IMR-90 (cell line): Measurements from ENCODE around the gene MPP2. TPM values are rescaled to one million over a fixed set of nuclear protein-coding genes. Genes with fewer than 3 reads are reported as not detected.

Experiments used
- ATAC-seq: fragments of 200-7000 bp; cut with Tn5 transposase; 2 replicates; pipeline ENCODE4 v1.9.1; 2020; ENCODE audit warnings: low read depth, mild to moderate bottlenecking, moderate library complexity
- BruUV-seq: library from RNA; stranded (reverse); fragments of 400-500 nt; replicated peaks from 2 replicates; lab custom pipeline; 2021; lab: Mats Ljungman, UMichigan
- CTCF ChIA-PET: fragments of 300-600 bp; formaldehyde crosslinking; extraction: SDS; loops from one replicate; lab custom pipeline; 2021; ENCODE audit warnings: antibody characterized with exemption; lab: Yijun Ruan, JAX
- POLR2A ChIA-PET: fragments of 300-600 bp; sonication (Branson Sonifier 250); formaldehyde crosslinking; loops from one replicate; lab custom pipeline; 2022; ENCODE audit warnings: antibody characterized with exemption; ENCODE audit not compliant: unreplicated experiment; lab: Charles Lee
- DNase-seq: peaks from one replicate; pipeline ENCODE4 v3.0.0; 2013
- H2AFZ ChIP-seq: replicated peaks from 2 replicates; pipeline ENCODE3; 2013; ENCODE audit warnings: low read length, mild to moderate bottlenecking; ENCODE audit not compliant: poor library complexity
- H2AK5ac ChIP-seq: 2 replicates; pipeline ENCODE4 v1.6.1; 2013; ENCODE audit warnings: low read depth, low read length, inconsistent platforms
- H2AK9ac ChIP-seq: replicated peaks from 2 replicates; pipeline ENCODE3; 2013; ENCODE audit warnings: mild to moderate bottlenecking, low read depth, low read length, moderate library complexity; ENCODE audit not compliant: poor library complexity
- H2BK120ac ChIP-seq: 2 replicates; pipeline ENCODE4 v1.6.1; 2013; ENCODE audit warnings: low read depth, low read length, inconsistent platforms
- H2BK15ac ChIP-seq: 3 replicates; pipeline ENCODE4 v1.6.1; 2013; ENCODE audit warnings: low read depth, low read length, inconsistent platforms
- H2BK20ac ChIP-seq: 2 replicates; pipeline ENCODE4 v1.6.1; 2013; ENCODE audit warnings: low read depth, mild to moderate bottlenecking, inconsistent platforms, low read length, moderate library complexity
- H2BK5ac ChIP-seq: 2 replicates; pipeline ENCODE4 v1.6.1; 2013; ENCODE audit warnings: mild to moderate bottlenecking, low read depth, low read length, inconsistent platforms; ENCODE audit not compliant: poor library complexity, severe bottlenecking
- H3K14ac ChIP-seq: replicated peaks from 2 replicates; pipeline ENCODE4 v1.6.1; 2013; ENCODE audit warnings: low read depth, low read length, inconsistent platforms
- H3K18ac ChIP-seq: 2 replicates; pipeline ENCODE4 v1.6.1; 2013; ENCODE audit warnings: low read depth, low read length, control low read depth
- H3K23ac ChIP-seq: 2 replicates; pipeline ENCODE4 v1.6.1; 2013; ENCODE audit warnings: low read depth, low read length, inconsistent platforms
- H3K27ac ChIP-seq: 2 replicates; pipeline ENCODE4 v1.5.1; 2013; ENCODE audit warnings: mild to moderate bottlenecking, control low read depth, low read length; ENCODE audit not compliant: insufficient read depth
- H3K27me3 ChIP-seq: 2 replicates; pipeline ENCODE4 v1.6.1; 2013; ENCODE audit warnings: low read length; ENCODE audit not compliant: control insufficient read depth, insufficient read depth
- H3K36me3 ChIP-seq: 2 replicates; pipeline ENCODE4 v1.6.1; 2013; ENCODE audit warnings: low read length, mixed read lengths; ENCODE audit not compliant: control insufficient read depth, insufficient read depth
- H3K4ac ChIP-seq: 2 replicates; pipeline ENCODE4 v1.6.1; 2013; ENCODE audit warnings: low read depth, low read length, inconsistent platforms
- H3K4me1 ChIP-seq: 2 replicates; pipeline ENCODE4 v1.6.1; 2013; ENCODE audit warnings: low read length, mixed read lengths; ENCODE audit not compliant: control insufficient read depth, insufficient read depth
- H3K4me2 ChIP-seq: 2 replicates; pipeline ENCODE4 v1.6.1; 2013; ENCODE audit warnings: low read depth, mild to moderate bottlenecking, control low read depth, low read length, moderate library complexity
- H3K4me3 ChIP-seq: 2 replicates; pipeline ENCODE4 v1.5.1; 2013; ENCODE audit warnings: low read depth, mild to moderate bottlenecking, control low read depth, low read length, moderate library complexity; ENCODE audit not compliant: insufficient read depth
- H3K56ac ChIP-seq: 2 replicates; pipeline ENCODE4 v1.6.1; 2013; ENCODE audit warnings: low read length, inconsistent platforms; ENCODE audit not compliant: insufficient read depth; ENCODE audit errors: extremely low read depth
- H3K79me1 ChIP-seq, 2 experiments: 2 replicates each; pipeline ENCODE4 v1.6.1; 2013; ENCODE audit warnings: low read length in 2 of 2, inconsistent platforms in 1 of 2, low read depth in 1 of 2
- H3K9ac ChIP-seq: 2 replicates; pipeline ENCODE4 v1.6.1; 2013; ENCODE audit warnings: low read depth, low read length, control low read depth
- H3K9me1 ChIP-seq: 2 replicates; pipeline ENCODE4 v1.6.1; 2013; ENCODE audit warnings: low read length, inconsistent platforms; ENCODE audit not compliant: insufficient read depth
- H3K9me3 ChIP-seq: 2 replicates; pipeline ENCODE4 v1.6.1; 2013; ENCODE audit warnings: low read length; ENCODE audit not compliant: control insufficient read depth, insufficient read depth
- H4K20me1 ChIP-seq: 2 replicates; pipeline ENCODE4 v1.6.1; 2013; ENCODE audit warnings: low read length, inconsistent platforms; ENCODE audit not compliant: insufficient read depth
- H4K5ac ChIP-seq: 2 replicates; pipeline ENCODE4 v1.6.1; 2013; ENCODE audit warnings: mild to moderate bottlenecking, low read depth, low read length, control low read depth
- H4K8ac ChIP-seq, 2 experiments: 2 replicates each; pipeline ENCODE4 v1.6.1; 2013; ENCODE audit warnings: low read depth in 2 of 2, low read length in 2 of 2, control low read depth in 1 of 2, inconsistent platforms in 1 of 2
- H4K91ac ChIP-seq: 2 replicates; pipeline ENCODE4 v1.6.1; 2013; ENCODE audit warnings: low read depth, low read length, inconsistent platforms; ENCODE audit not compliant: insufficient read depth
- BHLHE40 ChIP-seq: fragments of 150-350 bp; IDR thresholded peaks from 2 replicates; pipeline ENCODE4 v1.6.1; 2016; ENCODE audit warnings: mild to moderate bottlenecking, low read depth, low read length
- CEBPB ChIP-seq: IDR thresholded peaks from 2 replicates; pipeline ENCODE4 v1.6.1; 2012; ENCODE audit warnings: low read depth, low read length, improper control_type of control experiment
- CHD1 ChIP-seq: IDR thresholded peaks from 2 replicates; pipeline ENCODE4 v1.6.1; 2012; ENCODE audit warnings: low read depth, low read length, improper control_type of control experiment
- CTCF ChIP-seq: conservative IDR thresholded peaks from 2 replicates; pipeline ENCODE4 v1.5.1; 2012; ENCODE audit warnings: mild to moderate bottlenecking, low read depth, low read length, improper control_type of control experiment
- ELK1 ChIP-seq: fragments of 150-350 bp; IDR thresholded peaks from 2 replicates; pipeline ENCODE4 v1.6.1; 2016; ENCODE audit warnings: low read depth, mild to moderate bottlenecking, low read length, moderate library complexity, borderline replicate concordance
- FOS ChIP-seq: fragments of 150-350 bp; IDR thresholded peaks from 2 replicates; pipeline ENCODE4 v1.6.1; 2016; ENCODE audit warnings: low read depth, low read length
- MAFK ChIP-seq: IDR thresholded peaks from 2 replicates; pipeline ENCODE4 v1.6.1; 2012; ENCODE audit warnings: low read depth, low read length, improper control_type of control experiment
- MAZ ChIP-seq: IDR thresholded peaks from 2 replicates; pipeline ENCODE4 v1.6.1; 2012; ENCODE audit warnings: low read depth, mild to moderate bottlenecking, low read length, improper control_type of control experiment, moderate library complexity, borderline replicate concordance
- MXI1 ChIP-seq: IDR thresholded peaks from 2 replicates; pipeline ENCODE4 v1.6.1; 2012; ENCODE audit warnings: low read depth, mild to moderate bottlenecking, low read length, moderate library complexity, borderline replicate concordance
- NFE2L2 ChIP-seq: fragments of 150-350 bp; IDR thresholded peaks from 2 replicates; pipeline ENCODE4 v1.6.1; 2016; ENCODE audit warnings: low read depth, mild to moderate bottlenecking, low read length
- POLR2A ChIP-seq: IDR thresholded peaks from 2 replicates; pipeline ENCODE4 v1.6.1; 2012; ENCODE audit warnings: mild to moderate bottlenecking, low read depth, low read length
- RAD21 ChIP-seq: IDR thresholded peaks from 2 replicates; pipeline ENCODE4 v1.6.1; 2012; ENCODE audit warnings: low read length, improper control_type of control experiment
- RCOR1 ChIP-seq: IDR thresholded peaks from 2 replicates; pipeline ENCODE4 v1.6.1; 2012; ENCODE audit warnings: mild to moderate bottlenecking, low read length, improper control_type of control experiment; ENCODE audit not compliant: insufficient replicate concordance
- RFX5 ChIP-seq: IDR thresholded peaks from 2 replicates; pipeline ENCODE4 v1.8.0; 2012; ENCODE audit warnings: low read depth, mild to moderate bottlenecking, low read length, moderate library complexity
- SMC3 ChIP-seq: fragments of 150-350 bp; IDR thresholded peaks from 2 replicates; pipeline ENCODE4 v1.6.1; 2016; ENCODE audit warnings: low read depth, mild to moderate bottlenecking, antibody characterized with exemption, low read length, moderate library complexity
- WGBS, 2 experiments: methylation state at CpG; one replicate each; pipeline versions ENCODE4 v1.1.5 to v1.1.7; 2013; ENCODE audit warnings: missing lambda C conversion rate in 2 of 2; ENCODE audit not compliant: insufficient read length in 1 of 2; ENCODE audit errors: extremely low coverage in 2 of 2; 5-methylcytosine and 5-hydroxymethylcytosine counted together
- dilution Hi-C: fragments of 300-500 bp; cut with HindIII; formaldehyde crosslinking; loops from one replicate; pipeline ENCODE4 v1.14.3; 2018; ENCODE audit warnings: low sequenced_read_pairs; ENCODE audit not compliant: unreplicated experiment
- in situ Hi-C: fragments of 300-500 bp; cut with MboI; formaldehyde crosslinking; loops from 3 replicates; pipeline ENCODE4 v1.14.3; 2019; ENCODE audit warnings: low sequenced_read_pairs, inconsistent platforms, mixed read lengths
- intact Hi-C: fragments of 100-400 bp; cut with micrococcal nuclease; formaldehyde crosslinking; loops from 2 replicates; pipeline ENCODE4 v1.10.0; 2022
- polyA plus RNA-seq, 3 experiments: library from polyadenylated mRNA; depleted of rRNA; stranded (reverse); fragments of >200 nt; gene quantifications; 2 replicates each; pipeline ENCODE4 v1.2.3, GENCODE V29; 2012; ENCODE audit warnings: low replicate concordance in 1 of 3
- total RNA-seq: library from RNA; depleted of rRNA; stranded (reverse); fragments of >200 nt; gene quantifications from 2 replicates; pipeline ENCODE4 v1.2.3, GENCODE V29; 2012
- TF ChIP-seq, protein P1 (sequence below): fragments of 150-350 bp; IDR thresholded peaks from 2 replicates; pipeline ENCODE4 v1.6.1; 2017; ENCODE audit warnings: mild to moderate bottlenecking, antibody characterized with exemption, low read length, low read depth

MPP2 gene
- total and polyA plus RNA-seq, 2 of the 4 experiments (the other 2 are of a cell fraction) = 3.2 to 3.8 TPM

DNA sequence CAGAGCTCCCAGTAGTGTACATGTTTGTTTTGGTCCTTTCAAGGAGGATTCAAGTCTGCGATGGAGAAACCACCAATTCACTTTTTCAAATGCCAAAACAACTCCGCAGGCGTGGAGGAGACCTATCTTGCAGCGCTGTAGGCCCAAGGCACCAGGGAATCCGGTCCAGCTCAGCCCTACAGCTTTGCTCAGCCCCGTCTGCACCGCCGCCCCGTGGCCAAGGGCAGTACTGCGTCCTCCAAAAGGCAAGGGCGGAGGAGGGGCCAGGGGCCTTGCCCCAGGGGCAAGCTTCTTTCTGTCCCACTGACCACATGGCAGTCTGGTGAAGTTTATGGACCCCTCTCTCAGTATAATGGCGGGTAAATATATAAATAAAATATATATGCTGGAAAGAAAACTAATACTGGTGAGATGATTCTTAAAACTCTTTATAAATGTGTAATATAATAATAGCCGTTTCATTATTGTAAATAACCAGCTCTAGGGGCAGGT lies 61.1 kb downstream of the MPP2 start:
- no peak overlapping the region for H3K18ac ChIP-seq
- H3K9me1 ChIP-seq = no peaks in the 10 kb centered on the region
- no peaks in the 10 kb centered on the region for H3K36me3 ChIP-seq
- BruUV-seq = no TSS peak
- ChIA-PET POLR2A (no interaction called here), CTCF (interaction anchor here (0.6 to 1.5 kb wide), 12 partner anchors 10 to 362 kb away, joined by 3 to 21 read pairs (median 3); partner anchors contain the start of genes DHX8 and DUSP3)
- no peak overlapping the region for H3K4me2 ChIP-seq
- H3K27me3 ChIP-seq = peaks cover 26% of the 10 kb centered on the region
- intact Hi-C loops (loop anchor here (1.0 to 5.0 kb wide), 3 partner anchors 64 to 152 kb away; partner anchors contain the start of gene CFAP97D1), dilution Hi-C loops (no loop called here), in situ Hi-C loops (no loop called here)
- H3K14ac ChIP-seq = no peak overlapping the region
- no peaks in the 10 kb centered on the region for H4K20me1 ChIP-seq
- H3K79me1 ChIP-seq = no peaks in the 10 kb centered on the region
- H4K91ac ChIP-seq = no peak overlapping the region
- H3K4me3 ChIP-seq = no peak overlapping the region
- no peaks in the 10 kb centered on the region for H3K4me1 ChIP-seq
- no peak overlapping the region for H4K5ac ChIP-seq
- no peak overlapping the region for H3K4ac ChIP-seq
- peak; percentile 100 for ATAC-seq
- WGBS, 2 experiments = 25% methylated on average over 2 of the region's 13 CpGs; no CpG with 5 or more reads in 1 of the 2 experiments
- no peak overlapping the region for H2BK5ac ChIP-seq
- H2BK15ac ChIP-seq = no peak overlapping the region
- H3K9me3 ChIP-seq = no peaks in the 10 kb centered on the region
- no peak overlapping the region for H2AK9ac ChIP-seq
- H2AFZ ChIP-seq = peak overlapping the region; percentile 15
- no peak overlapping the region for H3K56ac ChIP-seq
- H2AK5ac ChIP-seq = no peak overlapping the region
- DNase-seq = peak; percentile 58
- TF ChIP-seq ELK1 (no peak), MAZ (peak; percentile 48; the same call in 1 of the 2 replicates), FOS (no peak), MAFK (no peak), RAD21 (peak; percentile 82), POLR2A (no peak), CEBPB (no peak), CTCF (peak; percentile 93), BHLHE40 (no peak), SMC3 (peak; percentile 84), CHD1 (no peak), MXI1 (no peak), NFE2L2 (no peak), RFX5 (no peak), RCOR1 (no peak)
- TF ChIP-seq, protein P1, sequence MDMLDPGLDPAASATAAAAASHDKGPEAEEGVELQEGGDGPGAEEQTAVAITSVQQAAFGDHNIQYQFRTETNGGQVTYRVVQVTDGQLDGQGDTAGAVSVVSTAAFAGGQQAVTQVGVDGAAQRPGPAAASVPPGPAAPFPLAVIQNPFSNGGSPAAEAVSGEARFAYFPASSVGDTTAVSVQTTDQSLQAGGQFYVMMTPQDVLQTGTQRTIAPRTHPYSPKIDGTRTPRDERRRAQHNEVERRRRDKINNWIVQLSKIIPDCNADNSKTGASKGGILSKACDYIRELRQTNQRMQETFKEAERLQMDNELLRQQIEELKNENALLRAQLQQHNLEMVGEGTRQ = no peak
- H3K23ac ChIP-seq = no peak overlapping the region
- H3K9ac ChIP-seq = no peak overlapping the region
- H2BK20ac ChIP-seq = no peak overlapping the region
- no peak overlapping the region for H4K8ac ChIP-seq
- H3K27ac ChIP-seq = no peak overlapping the region
- no peak overlapping the region for H2BK120ac ChIP-seq
